Transverse colon (tissue), 4 donors: ENCODE data around the gene APOO.

ENCODE experiments used
- POLR2A ChIP-seq: fragments of 450-650 bp; IDR thresholded peaks from one replicate; pipeline ENCODE4 v1.6.1; 2016; ENCODE audit warnings: antibody characterized with exemption, mild to moderate bottlenecking, moderate library complexity
- POLR2AphosphoS5 ChIP-seq, 3 donors: sonication (generic); formaldehyde crosslinking; IDR thresholded peaks; one replicate each; pipeline ENCODE4 v1.6.1; 2016; ENCODE audit warnings: antibody characterized with exemption in 3 of 3
- TF ChIP-seq, protein P1 (sequence below), 5 experiments: fragments of 200-600 bp in 3 of 5; fragments of 450-650 bp in 2 of 5; sonication (generic) in 3 of 5; IDR thresholded peaks; 1 replicate in 2 of 5; 2 replicates in 3 of 5; pipeline ENCODE4 v1.5.1; 2016 to 2017; ENCODE audit warnings: antibody characterized with exemption in 5 of 5, inconsistent platforms in 3 of 5, mild to moderate bottlenecking in 2 of 5, moderate library complexity in 1 of 5

GRCh38 chrX:23932046-23932445, 24.3 kb upstream of the APOO start:
- TF ChIP-seq, protein P1, sequence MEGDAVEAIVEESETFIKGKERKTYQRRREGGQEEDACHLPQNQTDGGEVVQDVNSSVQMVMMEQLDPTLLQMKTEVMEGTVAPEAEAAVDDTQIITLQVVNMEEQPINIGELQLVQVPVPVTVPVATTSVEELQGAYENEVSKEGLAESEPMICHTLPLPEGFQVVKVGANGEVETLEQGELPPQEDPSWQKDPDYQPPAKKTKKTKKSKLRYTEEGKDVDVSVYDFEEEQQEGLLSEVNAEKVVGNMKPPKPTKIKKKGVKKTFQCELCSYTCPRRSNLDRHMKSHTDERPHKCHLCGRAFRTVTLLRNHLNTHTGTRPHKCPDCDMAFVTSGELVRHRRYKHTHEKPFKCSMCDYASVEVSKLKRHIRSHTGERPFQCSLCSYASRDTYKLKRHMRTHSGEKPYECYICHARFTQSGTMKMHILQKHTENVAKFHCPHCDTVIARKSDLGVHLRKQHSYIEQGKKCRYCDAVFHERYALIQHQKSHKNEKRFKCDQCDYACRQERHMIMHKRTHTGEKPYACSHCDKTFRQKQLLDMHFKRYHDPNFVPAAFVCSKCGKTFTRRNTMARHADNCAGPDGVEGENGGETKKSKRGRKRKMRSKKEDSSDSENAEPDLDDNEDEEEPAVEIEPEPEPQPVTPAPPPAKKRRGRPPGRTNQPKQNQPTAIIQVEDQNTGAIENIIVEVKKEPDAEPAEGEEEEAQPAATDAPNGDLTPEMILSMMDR (IDR thresholded peaks at IDR 0.05) = no peak
- TF ChIP-seq POLR2A (no peak), POLR2AphosphoS5 (IDR thresholded peaks at IDR 0.05) (no peak)
